Measurements from ENCODE around the gene XKR8. TPM values are rescaled to one million over a fixed set of nuclear protein-coding genes. Genes with fewer than 3 reads are reported as not detected.

Gene XKR8
- total and polyA plus RNA-seq, 9 of the 15 experiments (the other 6 are each of a cell fraction or from before 2014, with no cell fraction given): 0.45 to 2.8 (median 1.7) TPM

DNA sequence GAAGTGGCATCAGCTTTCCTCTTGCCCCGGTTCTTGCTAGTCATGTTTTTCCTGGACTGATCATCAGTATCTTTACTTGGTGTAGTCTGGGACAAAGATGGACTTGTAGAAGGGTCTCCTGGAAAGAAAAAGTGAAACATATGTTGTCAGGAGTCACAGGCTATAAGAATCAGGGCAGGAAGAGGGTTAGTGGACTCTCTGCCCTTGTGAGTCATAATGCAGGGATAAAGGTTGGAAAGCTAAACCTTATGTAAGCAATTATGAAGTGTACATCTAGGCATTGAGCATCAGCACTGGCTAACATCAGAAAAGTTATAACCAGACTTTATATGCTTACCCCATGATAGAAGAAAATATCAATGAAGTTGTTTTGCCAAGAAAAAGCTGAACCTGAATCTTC is 51.2 kb downstream of the XKR8 start (continued):
- TF ChIP-seq, protein P1, sequence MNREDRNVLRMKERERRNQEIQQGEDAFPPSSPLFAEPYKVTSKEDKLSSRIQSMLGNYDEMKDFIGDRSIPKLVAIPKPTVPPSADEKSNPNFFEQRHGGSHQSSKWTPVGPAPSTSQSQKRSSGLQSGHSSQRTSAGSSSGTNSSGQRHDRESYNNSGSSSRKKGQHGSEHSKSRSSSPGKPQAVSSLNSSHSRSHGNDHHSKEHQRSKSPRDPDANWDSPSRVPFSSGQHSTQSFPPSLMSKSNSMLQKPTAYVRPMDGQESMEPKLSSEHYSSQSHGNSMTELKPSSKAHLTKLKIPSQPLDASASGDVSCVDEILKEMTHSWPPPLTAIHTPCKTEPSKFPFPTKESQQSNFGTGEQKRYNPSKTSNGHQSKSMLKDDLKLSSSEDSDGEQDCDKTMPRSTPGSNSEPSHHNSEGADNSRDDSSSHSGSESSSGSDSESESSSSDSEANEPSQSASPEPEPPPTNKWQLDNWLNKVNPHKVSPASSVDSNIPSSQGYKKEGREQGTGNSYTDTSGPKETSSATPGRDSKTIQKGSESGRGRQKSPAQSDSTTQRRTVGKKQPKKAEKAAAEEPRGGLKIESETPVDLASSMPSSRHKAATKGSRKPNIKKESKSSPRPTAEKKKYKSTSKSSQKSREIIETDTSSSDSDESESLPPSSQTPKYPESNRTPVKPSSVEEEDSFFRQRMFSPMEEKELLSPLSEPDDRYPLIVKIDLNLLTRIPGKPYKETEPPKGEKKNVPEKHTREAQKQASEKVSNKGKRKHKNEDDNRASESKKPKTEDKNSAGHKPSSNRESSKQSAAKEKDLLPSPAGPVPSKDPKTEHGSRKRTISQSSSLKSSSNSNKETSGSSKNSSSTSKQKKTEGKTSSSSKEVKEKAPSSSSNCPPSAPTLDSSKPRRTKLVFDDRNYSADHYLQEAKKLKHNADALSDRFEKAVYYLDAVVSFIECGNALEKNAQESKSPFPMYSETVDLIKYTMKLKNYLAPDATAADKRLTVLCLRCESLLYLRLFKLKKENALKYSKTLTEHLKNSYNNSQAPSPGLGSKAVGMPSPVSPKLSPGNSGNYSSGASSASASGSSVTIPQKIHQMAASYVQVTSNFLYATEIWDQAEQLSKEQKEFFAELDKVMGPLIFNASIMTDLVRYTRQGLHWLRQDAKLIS (CRISPR knock-in tag; IDR thresholded peaks at IDR 0.05): no peak
- TF ChIP-seq GTF2F1 (IDR thresholded peaks at IDR 0.05; ENCODE audit: low read depth, low read length): no peak
- no peak for TF ChIP-seq FOXK1 (CRISPR knock-in tag; IDR thresholded peaks at IDR 0.05; ENCODE audit: borderline replicate concordance)

Other genes with a start within 250 kb of the XKR8 start
Only the 7 nearest of the 8 such genes appear.
- 18.2 and 27.2 TPM in 2 replicates for gene STX12, start 186.8 kb upstream of the XKR8 start, total RNA-seq (2014; rRNA removed)
- gene STX12, start 186.8 kb upstream of the XKR8 start, total RNA-seq (2014; rRNA removed; fragmentation: Illumina TruSeq; extraction: Trizol): 27.1 and 31.5 TPM in 2 replicates
- gene STX12, start 186.8 kb upstream of the XKR8 start, total RNA-seq (2015; rRNA removed; fragmentation: Illumina TruSeq; extraction: Trizol): 24.7 and 25.7 TPM in 2 replicates
- 23.1 and 23.8 TPM in 2 replicates for gene STX12, start 186.8 kb upstream of the XKR8 start, total RNA-seq (2021)
- 18.4 and 24.4 TPM in 2 replicates for gene STX12, start 186.8 kb upstream of the XKR8 start, polyA plus RNA-seq (2011; rRNA removed)
- gene STX12, start 186.8 kb upstream of the XKR8 start, polyA plus RNA-seq (2014; fragmentation: Illumina TruSeq; extraction: Trizol): 26.9 and 31.3 TPM in 2 replicates
- 10 to 100 TPM; 23.1 to 27.4 TPM for gene STX12, start 186.8 kb upstream of the XKR8 start, polyA plus RNA-seq (2014; fragmentation: Nextera tagmentation; extraction: Ambion mirVana)
- gene STX12, start 186.8 kb upstream of the XKR8 start, polyA plus RNA-seq (2014; rRNA removed): 16.9 and 18.6 TPM in 2 replicates
- 70.7 and 79.1 TPM in 2 replicates for gene PPP1R8, start 129.2 kb upstream of the XKR8 start, total RNA-seq (2014; rRNA removed)
- 74.6 and 79.6 TPM in 2 replicates for gene PPP1R8, start 129.2 kb upstream of the XKR8 start, total RNA-seq (2014; rRNA removed; fragmentation: Illumina TruSeq; extraction: Trizol)
- 80.1 and 87.9 TPM in 2 replicates for gene PPP1R8, start 129.2 kb upstream of the XKR8 start, total RNA-seq (2015; rRNA removed; fragmentation: Illumina TruSeq; extraction: Trizol)
- gene PPP1R8, start 129.2 kb upstream of the XKR8 start, total RNA-seq (2021): 66.7 and 75.3 TPM in 2 replicates
- 89.6 and 101 TPM in 2 replicates for gene PPP1R8, start 129.2 kb upstream of the XKR8 start, polyA plus RNA-seq (2011; rRNA removed)
- 107 and 132 TPM in 2 replicates for gene PPP1R8, start 129.2 kb upstream of the XKR8 start, polyA plus RNA-seq (2014; fragmentation: Illumina TruSeq; extraction: Trizol)
- gene PPP1R8, start 129.2 kb upstream of the XKR8 start, polyA plus RNA-seq (2014; fragmentation: Nextera tagmentation; extraction: Ambion mirVana): 10 to 100 TPM; 16.2 to 20.2 TPM
- 83.0 and 89.5 TPM in 2 replicates for gene PPP1R8, start 129.2 kb upstream of the XKR8 start, polyA plus RNA-seq (2014; rRNA removed)
- gene THEMIS2, start 87.4 kb upstream of the XKR8 start, total RNA-seq (2014; rRNA removed): 10.8 and 12.6 TPM in 2 replicates
- gene THEMIS2, start 87.4 kb upstream of the XKR8 start, total RNA-seq (2014; rRNA removed; fragmentation: Illumina TruSeq; extraction: Trizol): 4.2 and 6.8 TPM in 2 replicates
- 4.6 and 4.9 TPM in 2 replicates for gene THEMIS2, start 87.4 kb upstream of the XKR8 start, total RNA-seq (2015; rRNA removed; fragmentation: Illumina TruSeq; extraction: Trizol)
- 12.7 TPM in 2 replicates for gene THEMIS2, start 87.4 kb upstream of the XKR8 start, total RNA-seq (2021)
- gene THEMIS2, start 87.4 kb upstream of the XKR8 start, polyA plus RNA-seq (2011; rRNA removed): 8.5 and 16.9 TPM in 2 replicates
- gene THEMIS2, start 87.4 kb upstream of the XKR8 start, polyA plus RNA-seq (2014; fragmentation: Illumina TruSeq; extraction: Trizol): 8.0 and 9.5 TPM in 2 replicates
- 1 to 10 TPM; 2.3 to 3.4 TPM for gene THEMIS2, start 87.4 kb upstream of the XKR8 start, polyA plus RNA-seq (2014; fragmentation: Nextera tagmentation; extraction: Ambion mirVana)
- 11.7 and 12.8 TPM in 2 replicates for gene THEMIS2, start 87.4 kb upstream of the XKR8 start, polyA plus RNA-seq (2014; rRNA removed)
- 177 and 243 TPM in 2 replicates for gene RPA2, start 45.4 kb upstream of the XKR8 start, total RNA-seq (2014; rRNA removed)
- gene RPA2, start 45.4 kb upstream of the XKR8 start, total RNA-seq (2014; rRNA removed; fragmentation: Illumina TruSeq; extraction: Trizol): 150 and 169 TPM in 2 replicates
- 136 and 144 TPM in 2 replicates for gene RPA2, start 45.4 kb upstream of the XKR8 start, total RNA-seq (2015; rRNA removed; fragmentation: Illumina TruSeq; extraction: Trizol)
- gene RPA2, start 45.4 kb upstream of the XKR8 start, total RNA-seq (2021): 119 and 121 TPM in 2 replicates
- gene RPA2, start 45.4 kb upstream of the XKR8 start, polyA plus RNA-seq (2011; rRNA removed): 177 and 222 TPM in 2 replicates
- gene RPA2, start 45.4 kb upstream of the XKR8 start, polyA plus RNA-seq (2014; fragmentation: Illumina TruSeq; extraction: Trizol): 198 and 207 TPM in 2 replicates
- gene RPA2, start 45.4 kb upstream of the XKR8 start, polyA plus RNA-seq (2014; fragmentation: Nextera tagmentation; extraction: Ambion mirVana): 100 to 1,000 TPM; 260 to 516 TPM
- gene RPA2, start 45.4 kb upstream of the XKR8 start, polyA plus RNA-seq (2014; rRNA removed): 265 and 295 TPM in 2 replicates
- 0.73 and 0.98 TPM in 2 replicates for gene SMPDL3B, start 25.0 kb upstream of the XKR8 start, total RNA-seq (2014; rRNA removed)
- 0.36 and 0.38 TPM in 2 replicates for gene SMPDL3B, start 25.0 kb upstream of the XKR8 start, total RNA-seq (2014; rRNA removed; fragmentation: Illumina TruSeq; extraction: Trizol)
- gene SMPDL3B, start 25.0 kb upstream of the XKR8 start, total RNA-seq (2015; rRNA removed; fragmentation: Illumina TruSeq; extraction: Trizol): 0.07 and 0.11 TPM in 2 replicates
- 0.74 and 0.98 TPM in 2 replicates for gene SMPDL3B, start 25.0 kb upstream of the XKR8 start, total RNA-seq (2021)
- 0.68 and 1.1 TPM in 2 replicates for gene SMPDL3B, start 25.0 kb upstream of the XKR8 start, polyA plus RNA-seq (2011; rRNA removed)
- 0.71 and 0.97 TPM in 2 replicates for gene SMPDL3B, start 25.0 kb upstream of the XKR8 start, polyA plus RNA-seq (2014; fragmentation: Illumina TruSeq; extraction: Trizol)
- under 1 TPM; 0.10 to 0.41 TPM for gene SMPDL3B, start 25.0 kb upstream of the XKR8 start, polyA plus RNA-seq (2014; fragmentation: Nextera tagmentation; extraction: Ambion mirVana)
- 1.1 and 1.2 TPM in 2 replicates for gene SMPDL3B, start 25.0 kb upstream of the XKR8 start, polyA plus RNA-seq (2014; rRNA removed)
- gene EYA3, start 128.6 kb downstream of the XKR8 start, total RNA-seq (2014; rRNA removed): 19.4 and 21.7 TPM in 2 replicates
- 51.3 and 55.7 TPM in 2 replicates for gene EYA3, start 128.6 kb downstream of the XKR8 start, total RNA-seq (2014; rRNA removed; fragmentation: Illumina TruSeq; extraction: Trizol)
- gene EYA3, start 128.6 kb downstream of the XKR8 start, total RNA-seq (2015; rRNA removed; fragmentation: Illumina TruSeq; extraction: Trizol): 45.4 and 48.1 TPM in 2 replicates
- 45.6 and 51.3 TPM in 2 replicates for gene EYA3, start 128.6 kb downstream of the XKR8 start, total RNA-seq (2021)
- gene EYA3, start 128.6 kb downstream of the XKR8 start, polyA plus RNA-seq (2011; rRNA removed): 64.0 and 74.6 TPM in 2 replicates
- 35.2 and 41.9 TPM in 2 replicates for gene EYA3, start 128.6 kb downstream of the XKR8 start, polyA plus RNA-seq (2014; fragmentation: Illumina TruSeq; extraction: Trizol)
- gene EYA3, start 128.6 kb downstream of the XKR8 start, polyA plus RNA-seq (2014; fragmentation: Nextera tagmentation; extraction: Ambion mirVana): 10 to 100 TPM; 29.4 to 43.6 TPM
- 27.7 and 30.0 TPM in 2 replicates for gene EYA3, start 128.6 kb downstream of the XKR8 start, polyA plus RNA-seq (2014; rRNA removed)
- 0.20 TPM in 1 of 2 replicates, not detected in the other for gene PTAFR, start 216.7 kb downstream of the XKR8 start, total RNA-seq (2014; rRNA removed)
- 0.22 and 0.25 TPM in 2 replicates for gene PTAFR, start 216.7 kb downstream of the XKR8 start, total RNA-seq (2014; rRNA removed; fragmentation: Illumina TruSeq; extraction: Trizol)
- gene PTAFR, start 216.7 kb downstream of the XKR8 start, total RNA-seq (2015; rRNA removed; fragmentation: Illumina TruSeq; extraction: Trizol): 0.30 and 0.36 TPM in 2 replicates
- gene PTAFR, start 216.7 kb downstream of the XKR8 start, total RNA-seq (2021): 0.36 and 0.55 TPM in 2 replicates
- gene PTAFR, start 216.7 kb downstream of the XKR8 start, polyA plus RNA-seq (2011; rRNA removed): 0.43 and 0.45 TPM in 2 replicates
- gene PTAFR, start 216.7 kb downstream of the XKR8 start, polyA plus RNA-seq (2014; fragmentation: Illumina TruSeq; extraction: Trizol): 0.26 and 0.33 TPM in 2 replicates
- under 1 TPM; 0.15 to 0.48 TPM for gene PTAFR, start 216.7 kb downstream of the XKR8 start, polyA plus RNA-seq (2014; fragmentation: Nextera tagmentation; extraction: Ambion mirVana)
- 0.32 and 0.52 TPM in 2 replicates for gene PTAFR, start 216.7 kb downstream of the XKR8 start, polyA plus RNA-seq (2014; rRNA removed)